Thyroid gland (tissue), 4 donors: ENCODE measurements around the gene CCR1. TPM values are rescaled to one million over a fixed set of nuclear protein-coding genes. Genes with fewer than 3 reads are reported as not detected.
"Not testable (repeated sequence)": the region's sequence is repeated elsewhere in the genome, so short reads cannot be mapped to it uniquely, and the experiment has no call there.

ENCODE experiments used
- DNase-seq, 2 donors: peaks; one replicate each; pipeline ENCODE4 v3.0.0-alpha.2; 2019
- H3K27ac ChIP-seq, 3 donors: fragments of 200-600 bp; sonication (generic); 1 replicate in 2 of 3; 2 replicates in 1 of 3; pipeline ENCODE4 v1.5.1; 2016 to 2019; ENCODE audit warnings: mild to moderate bottlenecking in 1 of 3, moderate library complexity in 1 of 3
- H3K27me3 ChIP-seq: fragments of 200-600 bp; sonication (generic); one replicate; pipeline ENCODE4 v1.5.1; 2019
- H3K36me3 ChIP-seq, 2 donors: fragments of 200-600 bp; sonication (generic); one replicate each; pipeline ENCODE4 v1.5.1; 2016 to 2019
- H3K4me1 ChIP-seq, 2 donors: fragments of 200-600 bp; sonication (generic); one replicate each; pipeline ENCODE4 v1.5.1; 2017 to 2019
- H3K4me3 ChIP-seq, 3 donors: fragments of 200-600 bp; sonication (generic); replicated peaks in 1 of 3; 1 replicate in 2 of 3; 2 replicates in 1 of 3; pipeline ENCODE4 v1.5.1; 2016; ENCODE audit warnings: mild to moderate bottlenecking in 1 of 3
- H3K9me3 ChIP-seq: fragments of 200-600 bp; sonication (generic); one replicate; pipeline ENCODE4 v1.5.1; 2017
- CTCF ChIP-seq, 6 experiments: fragments of 200-600 bp in 3 of 6; fragments of 450-650 bp in 3 of 6; sonication (generic) in 3 of 6; IDR thresholded peaks; one replicate each; pipeline ENCODE4 v1.5.1; 2016 to 2019; ENCODE audit warnings: antibody characterized with exemption in 6 of 6, mild to moderate bottlenecking in 2 of 6, inconsistent platforms in 1 of 6, moderate library complexity in 1 of 6
- POLR2A ChIP-seq, 2 donors: fragments of 450-650 bp; IDR thresholded peaks; one replicate each; pipeline ENCODE4 v1.6.1; 2017; ENCODE audit warnings: antibody characterized with exemption in 2 of 2, mild to moderate bottlenecking in 2 of 2, moderate library complexity in 1 of 2
- WGBS, 2 donors: methylation state at CpG; one replicate each; pipeline ENCODE4 v1.1.5; 2017; 5-methylcytosine and 5-hydroxymethylcytosine counted together
- intact Hi-C: fragments of 100-400 bp; cut with DNase I; formaldehyde crosslinking; loops from one replicate; pipeline ENCODE4 v1.15.1; 2023
- total RNA-seq, 4 donors: library from RNA; depleted of rRNA; stranded (reverse); fragments of >200 nt; gene quantifications; one replicate each; pipeline ENCODE4 v1.2.3, GENCODE V29; 2016

CCR1 gene
- total RNA-seq, 4 donors from 2014 or later = 0.98 to 3.4 (median 2.3) TPM

GRCh38 chr3:46184469-46184868, 23.6 kb downstream of the CCR1 start:
- no peak overlapping the region for H3K4me3 ChIP-seq
- intact Hi-C loops = no loop called here
- H3K27ac ChIP-seq = no peak overlapping the region
- DNase-seq = no peak
- H3K36me3 ChIP-seq = no peaks in the 10 kb centered on the region
- 90 to 100% methylated on average over 1 of the region's 1 CpG for WGBS, 2 donors
- no peaks in the 10 kb centered on the region for H3K27me3 ChIP-seq
- H3K4me1 ChIP-seq = no peaks in the 10 kb centered on the region
- no peak for TF ChIP-seq POLR2A (IDR thresholded peaks at IDR 0.05)
- TF ChIP-seq CTCF (IDR thresholded peaks at IDR 0.05) = no peak
- no peaks in the 10 kb centered on the region for H3K9me3 ChIP-seq

- Histone ChIP-seq H3K36me3 (no peaks in the 10 kb centered on the region), H3K27ac (no peak overlapping the region), H3K4me3 (no peak overlapping the region), H3K9me3 (no peaks in the 10 kb centered on the region), H3K27me3 (no peaks in the 10 kb centered on the region), H3K4me1 (no peaks in the 10 kb centered on the region)
- DNase-seq = no peak
- intact Hi-C loops = no loop called here
- 67 to 90% methylated on average over 5 of the region's 5 CpGs for WGBS, 2 donors
- TF ChIP-seq POLR2A (IDR thresholded peaks at IDR 0.05) (no peak), CTCF (IDR thresholded peaks at IDR 0.05) (no peak)
Observed at GRCh38 chr3:46183330-46183729, 24.8 kb downstream of the CCR1 start.

- Histone ChIP-seq H3K36me3 (no peaks in the 10 kb centered on the region), H3K27ac (no peak overlapping the region), H3K4me1 (peaks cover 0 to 6% of the 10 kb centered on the region in 2 donors), H3K27me3 (no peaks in the 10 kb centered on the region), H3K4me3 (no peak overlapping the region), H3K9me3 (no peaks in the 10 kb centered on the region)
- no peak for TF ChIP-seq CTCF (IDR thresholded peaks at IDR 0.05)
- intact Hi-C loops = no loop called here
- 79 to 84% methylated on average over 2 of the region's 2 CpGs for WGBS, 2 donors
- DNase-seq = no peak
Observed at GRCh38 chr3:46168583-46169345, 39.3 kb downstream of the CCR1 start.

- Histone ChIP-seq H3K4me3 (no peak overlapping the region), H3K27me3 (no peaks in the 10 kb centered on the region), H3K36me3 (no peaks in the 10 kb centered on the region), H3K27ac (peak overlapping the region; percentile 57 to 81 (median 65)), H3K9me3 (no peaks in the 10 kb centered on the region), H3K4me1 (peaks cover 7 to 25% of the 10 kb centered on the region in 2 donors)
- intact Hi-C loops = no loop called here
- TF ChIP-seq POLR2A (IDR thresholded peaks at IDR 0.05) (no peak), CTCF (IDR thresholded peaks at IDR 0.05) (no peak)
- DNase-seq = peak; percentile 83 to 86
- 0 to 17% methylated on average over 1 to 2 of the region's 3 CpGs for WGBS, 2 donors
Observed at GRCh38 chr3:46163556-46164041, 44.5 kb downstream of the CCR1 start.

GRCh38 chr3:46162975-46163555, 45.0 kb downstream of the CCR1 start:
- DNase-seq = no peak
- TF ChIP-seq CTCF (IDR thresholded peaks at IDR 0.05) (peak in 1 of 6 experiments; percentile 18), POLR2A (IDR thresholded peaks at IDR 0.05) (no peak)
- WGBS, 2 donors = 33 to 48% methylated on average over 4 of the region's 4 CpGs
- Histone ChIP-seq H3K9me3 (no peaks in the 10 kb centered on the region), H3K36me3 (no peaks in the 10 kb centered on the region), H3K27ac (peak overlapping the region; percentile 57 to 81 (median 65)), H3K27me3 (no peaks in the 10 kb centered on the region), H3K4me1 (peaks cover 7 to 25% of the 10 kb centered on the region in 2 donors), H3K4me3 (no peak overlapping the region)
- intact Hi-C loops = no loop called here

- H3K36me3 ChIP-seq, H3K9me3 ChIP-seq, H3K27ac ChIP-seq, H3K27me3 ChIP-seq, DNase-seq, intact Hi-C loops, H3K4me3 ChIP-seq: not testable (repeated sequence)
- peaks cover 0 to 11% of the 10 kb centered on the region in 2 donors for H3K4me1 ChIP-seq
- WGBS, 2 donors = 71 to 79% methylated on average over 1 of the region's 1 CpG
Observed at GRCh38 chr3:46157685-46158084, 50.4 kb downstream of the CCR1 start.
